Smooth muscle cell (in vitro differentiated cells): ENCODE results near the gene MCM5. TPM values are rescaled to one million over a fixed set of nuclear protein-coding genes. Genes with fewer than 3 reads are reported as not detected.

ENCODE experiments used
- DNase-seq: peaks from one replicate; lab custom pipeline; 2025; ENCODE audit not compliant: unreplicated experiment; lab: John Stamatoyannopoulos, UW
- H2AFZ ChIP-seq: fragments of 200-600 bp; sonication (generic); 2 replicates; pipeline ENCODE4 v1.6.0; 2016; ENCODE audit warnings: antibody characterized with exemption, low read depth, mild to moderate bottlenecking
- H3F3A ChIP-seq: fragments of 200-600 bp; sonication (generic); 2 replicates; pipeline ENCODE4 v1.6.0; 2017; ENCODE audit warnings: antibody characterized with exemption, low read depth
- H3K27ac ChIP-seq: fragments of 200-600 bp; sonication (generic); 2 replicates; pipeline ENCODE4 v1.5.1; 2016; ENCODE audit warnings: low read depth, mild to moderate bottlenecking
- H3K27me3 ChIP-seq: fragments of 200-600 bp; sonication (generic); 2 replicates; pipeline ENCODE4 v1.6.1; 2016; ENCODE audit warnings: low read depth, mild to moderate bottlenecking
- H3K36me3 ChIP-seq: fragments of 200-600 bp; sonication (generic); 2 replicates; pipeline ENCODE4 v1.5.1; 2016; ENCODE audit warnings: low read depth
- H3K4me1 ChIP-seq: fragments of 200-600 bp; sonication (generic); 2 replicates; pipeline ENCODE4 v1.5.1; 2016; ENCODE audit warnings: low read depth
- H3K4me2 ChIP-seq: fragments of 200-600 bp; sonication (generic); 2 replicates; pipeline ENCODE4 v1.6.0; 2016; ENCODE audit warnings: mild to moderate bottlenecking
- H3K4me3 ChIP-seq: fragments of 200-600 bp; sonication (generic); 2 replicates; pipeline ENCODE4 v1.5.1; 2016; ENCODE audit warnings: mild to moderate bottlenecking
- H3K79me2 ChIP-seq: fragments of 200-600 bp; sonication (generic); 2 replicates; pipeline ENCODE4 v1.6.0; 2016; ENCODE audit warnings: low read depth, mild to moderate bottlenecking
- H3K9ac ChIP-seq: fragments of 200-600 bp; sonication (generic); 2 replicates; pipeline ENCODE4 v1.6.0; 2016; ENCODE audit warnings: low read depth
- H3K9me3 ChIP-seq: fragments of 200-600 bp; sonication (generic); replicated peaks from 2 replicates; pipeline ENCODE4 v1.5.1; 2016; ENCODE audit warnings: low read depth
- H4K20me1 ChIP-seq: fragments of 200-600 bp; sonication (generic); 2 replicates; pipeline ENCODE4 v1.6.0; 2016; ENCODE audit warnings: low read depth
- WGBS: methylation state at CpG from one replicate; pipeline ENCODE4 v1.1.7; 2016; ENCODE audit warnings: low lambda C conversion rate; 5-methylcytosine and 5-hydroxymethylcytosine counted together
- polyA plus RNA-seq: library from polyadenylated mRNA; unstranded; fragments of >200 nt; fragmentation: Nextera tagmentation; extraction: Ambion mirVana; gene quantifications from 2 replicates; pipeline ENCODE4 v1.2.1, GENCODE V29; 2016
- total RNA-seq: library from RNA; depleted of rRNA; stranded (reverse); fragments of >200 nt; gene quantifications from 2 replicates; pipeline ENCODE4 v1.2.3, GENCODE V29; 2014
- TF ChIP-seq, protein P1 (sequence below): fragments of 200-600 bp; sonication (generic); IDR thresholded peaks from 2 replicates; pipeline ENCODE4 v1.5.1; 2017; ENCODE audit warnings: borderline replicate concordance, mild to moderate bottlenecking, antibody characterized with exemption; ENCODE audit not compliant: insufficient read depth, poor library complexity, severe bottlenecking

Gene MCM5
- total and polyA plus RNA-seq, 2 experiments from 2014 or later, result 28.7 to 31.9 TPM

DNA sequence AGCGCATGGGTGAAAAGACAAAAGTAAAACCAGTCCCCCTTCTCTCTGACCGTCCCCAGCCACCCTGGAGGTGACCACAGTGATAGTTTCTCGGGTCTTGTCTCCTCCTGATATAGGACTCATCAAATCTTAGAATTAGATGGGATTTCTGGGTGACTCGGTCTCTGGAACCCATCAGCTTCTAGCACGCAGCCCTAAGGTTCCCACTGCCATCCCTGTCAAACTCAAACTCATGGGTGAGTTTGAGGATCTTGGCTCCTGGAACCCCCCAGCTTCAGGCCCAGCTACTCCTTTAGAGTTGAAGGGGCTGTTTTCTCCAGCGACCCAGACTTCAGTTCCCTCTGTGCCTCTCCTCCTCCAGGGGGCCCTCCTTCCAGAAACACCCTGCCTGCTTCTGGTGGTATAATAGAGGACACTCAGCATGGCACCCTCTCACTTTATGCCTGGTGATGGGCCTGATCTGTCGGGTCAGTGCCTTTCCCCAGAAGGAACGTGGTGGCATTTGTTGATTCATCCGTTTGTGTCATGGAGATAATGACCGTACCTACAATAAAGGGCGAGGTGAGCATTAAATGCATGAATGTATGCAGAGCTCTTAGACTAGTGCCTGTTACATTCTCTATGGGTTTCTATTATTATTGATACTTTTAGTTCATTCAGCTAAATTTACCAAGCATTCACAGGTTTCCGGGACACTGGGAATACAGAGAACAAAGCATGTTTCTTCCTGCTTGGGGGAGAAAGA, 31.7 kb downstream of the MCM5 start:
- H3K9ac ChIP-seq, result peak overlapping the region; percentile 63

DNA sequence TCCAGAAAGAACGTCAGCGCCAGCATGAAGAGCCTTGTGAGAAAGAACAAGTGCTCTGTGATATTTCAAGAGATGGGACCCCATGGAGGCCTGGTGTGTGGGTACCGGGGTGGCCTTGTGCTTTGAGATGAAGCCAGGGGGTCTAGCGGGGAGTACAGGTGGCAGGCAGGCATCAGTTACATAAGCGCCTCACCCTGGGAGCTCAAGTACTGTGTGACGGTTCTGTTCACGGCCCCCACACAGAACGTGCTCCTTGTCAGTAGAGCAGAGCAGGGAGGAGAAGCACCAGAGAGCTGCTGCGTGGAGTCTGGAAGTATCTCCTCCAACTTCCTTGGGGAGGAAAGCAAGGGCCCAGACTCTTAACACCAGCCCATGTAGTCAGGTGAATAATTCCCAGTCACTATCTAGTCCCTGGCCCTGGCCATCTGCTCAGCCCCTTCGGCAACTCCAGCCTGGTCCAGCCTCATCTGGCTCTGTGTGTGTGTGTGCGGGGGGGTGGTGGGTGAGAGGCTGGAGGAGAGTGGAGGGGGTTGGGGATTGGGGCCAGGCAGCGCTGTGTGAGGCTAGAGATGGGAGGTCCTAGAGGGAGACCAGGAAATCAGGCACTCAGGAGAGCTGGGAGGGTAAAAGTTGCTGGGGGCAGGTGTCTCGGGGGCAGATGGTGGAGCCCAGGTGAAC, 32.4 kb downstream of the MCM5 start:
- Histone ChIP-seq H3K4me1 (peaks cover 1% of the 10 kb centered on the region), H3K27ac (no peak overlapping the region), H3K4me3 (no peak overlapping the region), H3K27me3 (no peaks in the 10 kb centered on the region), H3K9me3 (no peaks in the 10 kb centered on the region), H3K4me2 (no peak overlapping the region), H3F3A (no peaks in the 10 kb centered on the region), H3K36me3 (no peaks in the 10 kb centered on the region), H3K9ac (no peak overlapping the region), H3K79me2 (no peaks in the 10 kb centered on the region), H4K20me1 (no peaks in the 10 kb centered on the region), H2AFZ (no peak overlapping the region)
- TF ChIP-seq, protein P1, sequence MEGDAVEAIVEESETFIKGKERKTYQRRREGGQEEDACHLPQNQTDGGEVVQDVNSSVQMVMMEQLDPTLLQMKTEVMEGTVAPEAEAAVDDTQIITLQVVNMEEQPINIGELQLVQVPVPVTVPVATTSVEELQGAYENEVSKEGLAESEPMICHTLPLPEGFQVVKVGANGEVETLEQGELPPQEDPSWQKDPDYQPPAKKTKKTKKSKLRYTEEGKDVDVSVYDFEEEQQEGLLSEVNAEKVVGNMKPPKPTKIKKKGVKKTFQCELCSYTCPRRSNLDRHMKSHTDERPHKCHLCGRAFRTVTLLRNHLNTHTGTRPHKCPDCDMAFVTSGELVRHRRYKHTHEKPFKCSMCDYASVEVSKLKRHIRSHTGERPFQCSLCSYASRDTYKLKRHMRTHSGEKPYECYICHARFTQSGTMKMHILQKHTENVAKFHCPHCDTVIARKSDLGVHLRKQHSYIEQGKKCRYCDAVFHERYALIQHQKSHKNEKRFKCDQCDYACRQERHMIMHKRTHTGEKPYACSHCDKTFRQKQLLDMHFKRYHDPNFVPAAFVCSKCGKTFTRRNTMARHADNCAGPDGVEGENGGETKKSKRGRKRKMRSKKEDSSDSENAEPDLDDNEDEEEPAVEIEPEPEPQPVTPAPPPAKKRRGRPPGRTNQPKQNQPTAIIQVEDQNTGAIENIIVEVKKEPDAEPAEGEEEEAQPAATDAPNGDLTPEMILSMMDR, result no peak
- DNase-seq, result no peak
- over 99% methylated on average over 13 of the region's 13 CpGs for WGBS

More for the DNA sequence above, 31.7 kb downstream of the MCM5 start:
- Histone ChIP-seq H3K9me3 (no peaks in the 10 kb centered on the region), H3K27ac (peak overlapping the region; percentile 77), H3K4me2 (peak overlapping the region; percentile 3), H4K20me1 (no peaks in the 10 kb centered on the region), H3K79me2 (no peaks in the 10 kb centered on the region), H3K27me3 (no peaks in the 10 kb centered on the region), H3K36me3 (no peaks in the 10 kb centered on the region), H3K4me1 (peaks cover 8% of the 10 kb centered on the region), H3F3A (no peaks in the 10 kb centered on the region), H3K4me3 (no peak overlapping the region), H2AFZ (peak overlapping the region; percentile 0)
- 89% methylated on average over 12 of the region's 12 CpGs for WGBS
- no peak for DNase-seq
- TF ChIP-seq, protein P1, result no peak

DNA sequence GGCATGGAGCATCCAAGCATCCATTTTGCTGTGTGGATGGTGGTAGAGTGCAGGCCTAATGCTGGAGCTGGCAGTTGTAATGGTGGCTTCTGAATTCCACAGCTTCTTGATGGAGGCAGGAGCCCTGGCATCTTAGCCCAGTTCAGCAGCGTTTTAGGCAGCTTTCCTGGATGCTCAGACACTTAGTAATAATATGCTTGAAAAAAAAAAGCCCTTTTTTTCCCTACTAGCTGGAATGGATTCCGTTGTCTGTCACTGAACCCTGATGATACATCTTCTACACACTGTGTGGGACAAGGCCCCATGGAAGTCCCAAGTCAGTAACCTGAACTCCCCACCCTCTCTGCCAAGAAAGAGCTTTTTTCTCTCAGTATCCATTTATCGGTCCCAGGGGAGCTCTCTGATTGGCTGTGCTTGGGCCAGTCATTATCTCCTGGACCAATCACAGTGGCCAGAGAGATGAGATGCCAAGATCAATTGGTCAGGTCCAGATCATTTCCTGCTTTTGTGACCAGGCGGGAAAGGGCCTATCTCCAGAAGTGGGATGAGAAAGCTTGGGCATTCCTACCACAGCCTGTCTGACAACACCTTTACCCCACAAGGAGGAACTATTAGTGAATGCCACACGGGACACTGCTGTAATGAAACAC, 34.2 kb downstream of the MCM5 start:
- H3K27me3 ChIP-seq, result no peaks in the 10 kb centered on the region
- TF ChIP-seq, protein P1, result no peak
- no peaks in the 10 kb centered on the region for H4K20me1 ChIP-seq
- H3K36me3 ChIP-seq, result no peaks in the 10 kb centered on the region
- H3K27ac ChIP-seq, result no peak overlapping the region
- H3K9me3 ChIP-seq, result no peaks in the 10 kb centered on the region
- no peaks in the 10 kb centered on the region for H3K79me2 ChIP-seq
- no peak overlapping the region for H3K4me3 ChIP-seq
- no peak overlapping the region for H3K9ac ChIP-seq
- H2AFZ ChIP-seq, result no peak overlapping the region
- H3K4me1 ChIP-seq, result no peaks in the 10 kb centered on the region
- no peak overlapping the region for H3K4me2 ChIP-seq
- H3F3A ChIP-seq, result no peaks in the 10 kb centered on the region
- no peak for DNase-seq
- WGBS, result 91% methylated on average over 5 of the region's 5 CpGs
